A549 (cell line): ENCODE results near the gene GUCY2D. TPM values are rescaled to one million over a fixed set of nuclear protein-coding genes. Genes with fewer than 3 reads are reported as not detected.

Experiments
- ATAC-seq, 2 experiments: fragments of 200-7000 bp in 1 of 2; fragments of >200 bp in 1 of 2; cut with Nextera tagmentation in 1 of 2; cut with Tn5 transposase in 1 of 2; 3 replicates each; pipeline versions ENCODE4 v1.8.0 to v1.9.1; 2018 to 2020; ENCODE audit warnings: mild to moderate bottlenecking in 1 of 2, moderate library complexity in 1 of 2
- CTCF ChIA-PET: fragments of 300-600 bp; sonication (Branson Sonifier 250); formaldehyde crosslinking; extraction: SDS; loops from one replicate; lab custom pipeline; 2021; ENCODE audit warnings: antibody characterized with exemption, inconsistent platforms; lab: Yijun Ruan, JAX
- POLR2A ChIA-PET: fragments of 350-600 bp; formaldehyde crosslinking; extraction: SDS; loops from one replicate; lab custom pipeline; 2021; ENCODE audit warnings: antibody characterized with exemption, inconsistent platforms; lab: Yijun Ruan, JAX
- DNase-seq, 2 experiments: peaks; one replicate each; pipeline versions ENCODE4 v3.0.0 to v3.0.0-alpha.2; 2011 to 2016; ENCODE audit warnings: low read depth in 1 of 2, low spot score in 1 of 2
- FAIRE-seq: peaks from 2 replicates; lab custom pipeline; 2011; peaks lifted over from hg19 to GRCh38; lab: Jason Lieb, UNC
- H3K27ac ChIP-seq, 2 experiments: fragments of >200 bp; sonication (Bioruptor Twin); formaldehyde crosslinking; 3 replicates each; pipeline ENCODE4 v1.5.1; 2016 to 2017
- H3K4me1 ChIP-seq: fragments of >200 bp; sonication (Bioruptor Twin); formaldehyde crosslinking; 3 replicates; pipeline ENCODE4 v1.6.1; 2016
- H3K4me2 ChIP-seq: fragments of >200 bp; sonication (Bioruptor Twin); formaldehyde crosslinking; 3 replicates; pipeline ENCODE4 v1.6.1; 2016
- H3K4me3 ChIP-seq: fragments of >200 bp; sonication (Bioruptor Twin); formaldehyde crosslinking; 3 replicates; pipeline ENCODE4 v1.5.1; 2016
- H3K9me3 ChIP-seq: fragments of >200 bp; sonication (Bioruptor Twin); formaldehyde crosslinking; 3 replicates; pipeline ENCODE4 v1.6.1; 2016
- BHLHE40 ChIP-seq: IDR thresholded peaks from 2 replicates; pipeline ENCODE4 v1.6.1; 2012; ENCODE audit warnings: low read depth, low read length, inconsistent platforms
- CBX2 ChIP-seq: fragments of 200-600 bp; sonication (generic); IDR thresholded peaks from 2 replicates; pipeline ENCODE4 v1.6.1; 2016; ENCODE audit warnings: low read depth, mild to moderate bottlenecking, borderline replicate concordance
- CBX8 ChIP-seq: fragments of 200-600 bp; sonication (generic); IDR thresholded peaks from 2 replicates; pipeline ENCODE4 v1.6.1; 2016
- CEBPB ChIP-seq, 2 experiments: fragments of >200 bp in 1 of 2; sonication (Bioruptor Twin) in 1 of 2; formaldehyde crosslinking in 1 of 2; IDR thresholded peaks; 2 replicates each; pipeline ENCODE4 v1.6.1; 2012 to 2016
- CHD2 ChIP-seq: fragments of 150-350 bp; IDR thresholded peaks from 2 replicates; pipeline ENCODE4 v1.6.1; 2014; ENCODE audit warnings: low read length; ENCODE audit not compliant: partially characterized antibody
- CHD4 ChIP-seq: fragments of 200-600 bp; sonication (generic); IDR thresholded peaks from 2 replicates; pipeline ENCODE4 v1.6.1; 2016; ENCODE audit warnings: antibody characterized with exemption, mild to moderate bottlenecking, borderline replicate concordance
- EHF ChIP-seq: fragments of 250-450 bp; sonication (Bioruptor Pico); IDR thresholded peaks from 2 replicates; pipeline ENCODE4 v1.5.0; 2020; ENCODE audit warnings: mild to moderate bottlenecking
- EP300 ChIP-seq, 2 experiments: fragments of >200 bp; sonication (Bioruptor Twin); formaldehyde crosslinking; IDR thresholded peaks; 2 replicates in 1 of 2; 3 replicates in 1 of 2; pipeline ENCODE4 v1.6.1; 2016 to 2017
- FOSB ChIP-seq: fragments of 250-450 bp; sonication (Bioruptor Pico); IDR thresholded peaks from 2 replicates; pipeline ENCODE4 v1.5.0; 2020; ENCODE audit warnings: mild to moderate bottlenecking, moderate library complexity
- HDAC2 ChIP-seq: fragments of 200-600 bp; sonication (generic); IDR thresholded peaks from 2 replicates; pipeline ENCODE4 v1.6.1; 2016
- HES2 ChIP-seq: fragments of >200 bp; sonication (Bioruptor Twin); formaldehyde crosslinking; IDR thresholded peaks from 2 replicates; pipeline ENCODE4 v1.6.1; 2016
- HEYL ChIP-seq: fragments of 250-450 bp; sonication (Bioruptor Pico); IDR thresholded peaks from 2 replicates; pipeline ENCODE4 v1.8.0; 2021; ENCODE audit warnings: mild to moderate bottlenecking, moderate library complexity
- HOXA7 ChIP-seq: fragments of 250-450 bp; sonication (Bioruptor Pico); IDR thresholded peaks from 2 replicates; pipeline ENCODE4 v1.5.0; 2020; ENCODE audit warnings: mild to moderate bottlenecking, moderate library complexity
- HOXB13 ChIP-seq: fragments of 250-450 bp; sonication (Bioruptor Pico); IDR thresholded peaks from 2 replicates; pipeline ENCODE4 v1.5.0; 2020; ENCODE audit warnings: low read depth, mild to moderate bottlenecking, moderate library complexity
- HOXB5 ChIP-seq: fragments of 250-450 bp; sonication (Bioruptor Pico); IDR thresholded peaks from 2 replicates; pipeline ENCODE4 v1.5.0; 2020; ENCODE audit warnings: mild to moderate bottlenecking, moderate library complexity
- JUN ChIP-seq, 2 experiments: fragments of >200 bp; sonication (Bioruptor Twin); formaldehyde crosslinking; IDR thresholded peaks; 2 replicates in 1 of 2; 3 replicates in 1 of 2; pipeline ENCODE4 v1.6.1; 2016 to 2017
- KDM5A ChIP-seq: fragments of 200-600 bp; sonication (generic); IDR thresholded peaks from 2 replicates; pipeline ENCODE4 v1.6.1; 2016; ENCODE audit warnings: antibody characterized with exemption, mild to moderate bottlenecking
- MAFK ChIP-seq: fragments of 450-650 bp; IDR thresholded peaks from 2 replicates; pipeline ENCODE4 v1.6.1; 2014; ENCODE audit not compliant: partially characterized antibody
- MAX ChIP-seq: IDR thresholded peaks from 2 replicates; pipeline ENCODE4 v1.6.1; 2012
- MYC ChIP-seq: IDR thresholded peaks from 2 replicates; pipeline ENCODE4 v1.6.1; 2012; ENCODE audit warnings: mild to moderate bottlenecking, inconsistent platforms, low read length, improper control_type of control experiment, borderline replicate concordance
- NPAS2 ChIP-seq: fragments of 250-450 bp; sonication (Bioruptor Pico); IDR thresholded peaks from 2 replicates; pipeline ENCODE4 v1.8.0; 2022; ENCODE audit warnings: mild to moderate bottlenecking, moderate library complexity, borderline replicate concordance
- NR3C1 ChIP-seq: fragments of >200 bp; sonication (Bioruptor Twin); formaldehyde crosslinking; IDR thresholded peaks from 3 replicates; pipeline ENCODE4 v1.6.1; 2017
- PBX3 ChIP-seq: IDR thresholded peaks from 2 replicates; pipeline ENCODE4 v1.6.1; 2012
- POLR2A ChIP-seq: IDR thresholded peaks from 2 replicates; pipeline ENCODE4 v1.6.1; 2012; ENCODE audit warnings: mild to moderate bottlenecking, low read length
- RAD21 ChIP-seq, 2 experiments: fragments of >200 bp in 1 of 2; sonication (Bioruptor Twin) in 1 of 2; formaldehyde crosslinking in 1 of 2; IDR thresholded peaks in 1 of 2; conservative IDR thresholded peaks in 1 of 2; 2 replicates in 1 of 2; 3 replicates in 1 of 2; pipeline ENCODE4 v1.6.1; 2012 to 2018; ENCODE audit warnings: inconsistent platforms in 1 of 2
- TFCP2L1 ChIP-seq: fragments of 250-450 bp; sonication (Bioruptor Pico); IDR thresholded peaks from 2 replicates; pipeline ENCODE4 v1.5.0; 2021; ENCODE audit warnings: mild to moderate bottlenecking
- TP53 ChIP-seq: fragments of 250-450 bp; sonication (Bioruptor Pico); IDR thresholded peaks from 2 replicates; pipeline ENCODE4 v1.5.0; 2021; ENCODE audit warnings: mild to moderate bottlenecking, moderate library complexity
- ZC3H11A ChIP-seq: fragments of 450-650 bp; IDR thresholded peaks from 2 replicates; pipeline ENCODE4 v1.6.1; 2014; ENCODE audit warnings: antibody characterized with exemption, mild to moderate bottlenecking
- ZFP36 ChIP-seq: fragments of 450-650 bp; IDR thresholded peaks from 2 replicates; pipeline ENCODE4 v1.6.1; 2014; ENCODE audit warnings: borderline replicate concordance; ENCODE audit not compliant: partially characterized antibody
- ZNF302 ChIP-seq: fragments of 250-450 bp; sonication (Bioruptor Pico); IDR thresholded peaks from 2 replicates; pipeline ENCODE4 v1.9.0; 2021; ENCODE audit warnings: inconsistent platforms, mild to moderate bottlenecking, moderate library complexity
- WGBS: methylation state at CpG from one replicate; pipeline ENCODE4 v1.1.6; 2017; ENCODE audit errors: missing lambda C conversion rate; 5-methylcytosine and 5-hydroxymethylcytosine counted together
- polyA plus RNA-seq, 4 experiments: library from polyadenylated mRNA; depleted of rRNA in 3 of 4; stranded (reverse); fragments of >200 nt; fragmentation: RNase III in 1 of 4; extraction: RNeasy Plus Mini Kit Qiagen cat#74134 plus additional on column Dnase treatment in 1 of 4; gene quantifications; 2 replicates in 3 of 4; 3 replicates in 1 of 4; pipeline ENCODE4 v1.2.3, GENCODE V29; 2011 to 2017
- TF ChIP-seq, protein P1 (sequence below): IDR thresholded peaks from 2 replicates; pipeline ENCODE4 v1.6.1; 2012; ENCODE audit warnings: low read depth, borderline replicate concordance
- TF ChIP-seq, protein P2 (sequence below): fragments of 450-650 bp; IDR thresholded peaks from 2 replicates; pipeline ENCODE4 v1.6.1; 2014; ENCODE audit warnings: antibody characterized with exemption
- TF ChIP-seq, protein P3 (sequence below): fragments of 150-350 bp; IDR thresholded peaks from 2 replicates; pipeline ENCODE4 v1.6.1; 2014; ENCODE audit warnings: low read depth, mild to moderate bottlenecking, low read length
- TF ChIP-seq, protein P4 (sequence below): fragments of 250-450 bp; sonication (Bioruptor Pico); IDR thresholded peaks from 2 replicates; pipeline ENCODE4 v1.5.0; 2020; ENCODE audit warnings: low read depth, mild to moderate bottlenecking, moderate library complexity

GUCY2D gene
- polyA plus RNA-seq, 2 of the 4 experiments (the other 2 are of a cell fraction) = 0.14 TPM; not detected in 1

GRCh38 chr17:8053600-8053999 lies 51.2 kb downstream of the GUCY2D start:
- DNase-seq (no peak), ATAC-seq (no peak), FAIRE-seq (no peak)
- H3K4me2 ChIP-seq = no peak overlapping the region
- WGBS = 76% methylated on average over 7 of the region's 7 CpGs
- POLR2A ChIA-PET = interaction anchor here (0.7 kb wide), 1 partner anchor 12 kb away, joined by 3 read pairs; no protein-coding TSS in a partner anchor
- H3K9me3 ChIP-seq = no peaks in the 10 kb centered on the region
- CTCF ChIA-PET = interaction anchor here (0.8 to 13.8 kb wide), 6 partner anchors 8 to 141 kb away, joined by 3 to 682 read pairs (median 76); partner anchors contain the start of genes ALOX12B and ALOX15B
- TF ChIP-seq KDM5A (no peak), MYC (no peak), CHD2 (no peak), JUN (IDR thresholded peaks at IDR 0.05) (no peak), EHF (CRISPR knock-in tag) (no peak), MAFK (no peak), NR3C1 (no peak), POLR2A (no peak), CHD4 (no peak), HEYL (CRISPR knock-in tag) (no peak), FOSB (CRISPR knock-in tag) (no peak), TFCP2L1 (CRISPR knock-in tag) (no peak), ZC3H11A (no peak), HDAC2 (no peak), CEBPB (IDR thresholded peaks at IDR 0.05) (no peak), EP300 (IDR thresholded peaks at IDR 0.05) (no peak), ZFP36 (no peak), RAD21 (conservative IDR thresholded peaks at IDR 0.05 in 1 of 2, IDR thresholded peaks at IDR 0.05 in 1 of 2) (no peak), HOXB13 (CRISPR knock-in tag) (no peak)
- TF ChIP-seq, protein P1, sequence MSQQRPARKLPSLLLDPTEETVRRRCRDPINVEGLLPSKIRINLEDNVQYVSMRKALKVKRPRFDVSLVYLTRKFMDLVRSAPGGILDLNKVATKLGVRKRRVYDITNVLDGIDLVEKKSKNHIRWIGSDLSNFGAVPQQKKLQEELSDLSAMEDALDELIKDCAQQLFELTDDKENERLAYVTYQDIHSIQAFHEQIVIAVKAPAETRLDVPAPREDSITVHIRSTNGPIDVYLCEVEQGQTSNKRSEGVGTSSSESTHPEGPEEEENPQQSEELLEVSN = no peak
- no peak overlapping the region for H3K27ac ChIP-seq
- H3K4me3 ChIP-seq = no peak overlapping the region
- no peaks in the 10 kb centered on the region; the same call in 2 of the 3 replicates for H3K4me1 ChIP-seq

- Histone ChIP-seq H3K4me1 (no peaks in the 10 kb centered on the region; the same call in 2 of the 3 replicates), H3K4me3 (no peak overlapping the region), H3K27ac (no peak overlapping the region), H3K4me2 (no peak overlapping the region), H3K9me3 (no peaks in the 10 kb centered on the region)
- TF ChIP-seq MAFK (no peak), HES2 (no peak), NPAS2 (no peak), CBX2 (no peak), MAX (no peak), HEYL (CRISPR knock-in tag) (no peak), ZNF302 (CRISPR knock-in tag) (no peak), HOXB5 (CRISPR knock-in tag) (no peak), CBX8 (no peak), HOXB13 (CRISPR knock-in tag) (no peak), BHLHE40 (no peak), TP53 (CRISPR knock-in tag) (no peak), CEBPB (IDR thresholded peaks at IDR 0.05) (no peak), EP300 (IDR thresholded peaks at IDR 0.05) (no peak), PBX3 (no peak), HOXA7 (CRISPR knock-in tag) (no peak)
- TF ChIP-seq, protein P2, sequence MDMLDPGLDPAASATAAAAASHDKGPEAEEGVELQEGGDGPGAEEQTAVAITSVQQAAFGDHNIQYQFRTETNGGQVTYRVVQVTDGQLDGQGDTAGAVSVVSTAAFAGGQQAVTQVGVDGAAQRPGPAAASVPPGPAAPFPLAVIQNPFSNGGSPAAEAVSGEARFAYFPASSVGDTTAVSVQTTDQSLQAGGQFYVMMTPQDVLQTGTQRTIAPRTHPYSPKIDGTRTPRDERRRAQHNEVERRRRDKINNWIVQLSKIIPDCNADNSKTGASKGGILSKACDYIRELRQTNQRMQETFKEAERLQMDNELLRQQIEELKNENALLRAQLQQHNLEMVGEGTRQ = no peak
- TF ChIP-seq, protein P3, sequence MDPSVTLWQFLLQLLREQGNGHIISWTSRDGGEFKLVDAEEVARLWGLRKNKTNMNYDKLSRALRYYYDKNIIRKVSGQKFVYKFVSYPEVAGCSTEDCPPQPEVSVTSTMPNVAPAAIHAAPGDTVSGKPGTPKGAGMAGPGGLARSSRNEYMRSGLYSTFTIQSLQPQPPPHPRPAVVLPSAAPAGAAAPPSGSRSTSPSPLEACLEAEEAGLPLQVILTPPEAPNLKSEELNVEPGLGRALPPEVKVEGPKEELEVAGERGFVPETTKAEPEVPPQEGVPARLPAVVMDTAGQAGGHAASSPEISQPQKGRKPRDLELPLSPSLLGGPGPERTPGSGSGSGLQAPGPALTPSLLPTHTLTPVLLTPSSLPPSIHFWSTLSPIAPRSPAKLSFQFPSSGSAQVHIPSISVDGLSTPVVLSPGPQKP = no peak
- TF ChIP-seq, protein P4, sequence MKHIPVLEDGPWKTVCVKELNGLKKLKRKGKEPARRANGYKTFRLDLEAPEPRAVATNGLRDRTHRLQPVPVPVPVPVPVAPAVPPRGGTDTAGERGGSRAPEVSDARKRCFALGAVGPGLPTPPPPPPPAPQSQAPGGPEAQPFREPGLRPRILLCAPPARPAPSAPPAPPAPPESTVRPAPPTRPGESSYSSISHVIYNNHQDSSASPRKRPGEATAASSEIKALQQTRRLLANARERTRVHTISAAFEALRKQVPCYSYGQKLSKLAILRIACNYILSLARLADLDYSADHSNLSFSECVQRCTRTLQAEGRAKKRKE = no peak
- TF ChIP-seq, protein P1 = no peak
- WGBS = 85% methylated on average over 3 of the region's 3 CpGs
- CTCF ChIA-PET = interaction anchor here (0.8 to 13.8 kb wide), 18 partner anchors 10 to 307 kb away, joined by 3 to 682 read pairs (median 22); partner anchors contain the start of genes ALOX12B, ALOX15B, ALOXE3 and RNF227
- POLR2A ChIA-PET = no interaction called here
- FAIRE-seq = no peak
- ATAC-seq = no peak
- DNase-seq = no peak
Observed at GRCh38 chr17:8055851-8056231, 53.4 kb downstream of the GUCY2D start.
